ENCODE measurements around the gene PPP2R2C.

PPP2R2C gene

GRCh38 chr4:6375620-6376295, 96.7 kb downstream of the PPP2R2C start:
- DNase-seq: no peak

GRCh38 chr4:6374575-6374974, 97.8 kb downstream of the PPP2R2C start:
- DNase-seq: no peak

- DNase-seq: no peak
Observed at GRCh38 chr4:6373541-6374410, 98.6 kb downstream of the PPP2R2C start.

GRCh38 chr4:6372649-6373525, 99.5 kb downstream of the PPP2R2C start:
- DNase-seq: no peak

- no peak for DNase-seq
Observed at GRCh38 chr4:6371812-6372211, 100.6 kb downstream of the PPP2R2C start.

DNA sequence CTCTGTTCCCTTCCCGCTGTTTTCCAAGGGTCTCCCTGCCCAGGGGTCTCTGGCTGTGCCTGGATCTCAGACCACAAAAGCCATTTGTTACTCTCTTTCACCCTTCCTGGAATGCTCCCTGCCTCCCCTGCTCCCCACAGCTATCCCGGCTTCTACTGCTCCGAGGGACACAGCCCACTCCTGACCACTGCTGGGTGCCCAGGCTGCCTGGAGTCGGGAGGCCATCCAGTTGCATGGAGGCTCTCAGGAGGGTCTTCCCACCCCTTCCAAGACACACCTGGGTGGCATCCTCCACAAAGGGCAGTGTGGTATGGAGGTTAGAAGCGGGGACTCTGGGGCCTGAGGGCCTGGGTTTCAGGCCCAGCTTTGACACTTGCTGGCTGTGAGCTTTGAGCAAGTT, 101.1 kb downstream of the PPP2R2C start:
- no peak for DNase-seq

DNA sequence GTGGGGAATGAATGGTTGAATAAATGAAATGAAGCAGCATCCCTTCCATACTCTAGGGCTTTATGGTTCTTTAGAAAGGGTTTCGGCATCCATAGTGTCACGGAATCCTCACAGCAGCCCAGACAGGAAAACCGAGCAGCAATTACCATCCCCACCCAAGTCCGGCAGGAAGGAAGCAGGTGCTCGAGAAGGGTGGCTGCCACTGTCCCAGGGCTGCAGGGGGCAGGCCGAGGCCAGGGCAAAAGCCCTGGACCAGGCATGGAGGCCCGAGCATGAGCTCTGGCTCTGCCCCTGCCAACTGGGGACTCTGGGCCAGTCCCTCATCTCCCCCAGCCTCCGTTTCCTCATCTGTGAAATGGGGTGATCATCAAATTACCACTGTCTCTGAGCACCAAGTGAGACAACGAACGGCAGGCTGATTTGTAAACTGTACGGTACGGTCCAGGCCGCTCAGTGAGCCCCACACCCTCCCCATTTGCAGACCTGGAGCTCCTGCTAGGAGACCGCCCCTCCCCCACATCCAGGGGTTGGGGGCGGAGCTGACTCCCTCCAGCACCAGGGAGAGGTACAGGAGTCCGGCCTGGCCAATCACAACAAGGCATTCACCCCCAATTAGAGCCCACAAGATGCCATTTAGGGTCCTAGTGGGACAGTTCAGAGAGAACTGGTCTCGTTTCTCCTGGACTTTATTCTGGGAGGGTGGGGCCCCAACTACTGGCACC, 102.3 kb downstream of the PPP2R2C start:
- DNase-seq: no peak

GRCh38 chr4:6369511-6369910, 102.9 kb downstream of the PPP2R2C start:
- DNase-seq: no peak

DNA sequence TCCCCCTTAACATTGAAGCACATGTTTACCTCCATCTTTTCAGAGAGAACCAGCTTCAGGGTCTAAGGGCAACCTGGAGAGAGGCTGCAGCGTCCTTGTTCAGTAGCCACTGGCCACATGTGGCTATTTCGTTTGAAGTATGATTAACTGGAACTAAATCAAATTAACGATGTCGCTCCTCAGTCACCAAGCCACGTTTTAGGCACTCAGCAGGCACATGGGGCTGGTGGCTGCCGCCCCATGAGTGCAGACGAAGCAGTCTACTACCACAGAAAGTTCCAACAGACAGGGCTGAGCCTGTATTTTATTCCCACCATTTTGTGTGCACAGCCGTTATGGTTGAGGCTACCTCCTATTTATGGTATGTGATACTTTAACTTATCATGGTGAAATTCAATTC, 103.4 kb downstream of the PPP2R2C start:
- no peak for DNase-seq

- DNase-seq: no peak
Observed at GRCh38 chr4:6368601-6369000, 103.8 kb downstream of the PPP2R2C start.

DNA sequence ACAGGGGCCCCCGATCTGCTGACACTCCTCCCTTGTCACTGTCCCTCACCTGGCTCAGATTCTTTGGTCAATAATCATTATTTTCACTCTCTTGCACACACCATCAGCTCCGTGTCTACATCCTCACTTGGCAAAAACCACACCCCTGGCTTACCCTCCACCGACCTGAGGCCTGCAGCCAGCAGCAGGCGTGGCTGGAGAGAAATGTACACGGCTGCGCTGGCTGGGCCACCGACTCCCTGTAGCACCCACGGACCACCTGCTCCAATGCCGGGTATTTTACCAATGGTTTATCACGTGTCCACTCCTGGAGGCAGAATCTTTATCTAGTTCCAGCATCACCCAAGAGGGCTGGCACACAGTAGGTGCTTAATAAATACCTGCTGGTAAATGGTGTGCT, 104.3 kb downstream of the PPP2R2C start:
- no peak for DNase-seq

DNA sequence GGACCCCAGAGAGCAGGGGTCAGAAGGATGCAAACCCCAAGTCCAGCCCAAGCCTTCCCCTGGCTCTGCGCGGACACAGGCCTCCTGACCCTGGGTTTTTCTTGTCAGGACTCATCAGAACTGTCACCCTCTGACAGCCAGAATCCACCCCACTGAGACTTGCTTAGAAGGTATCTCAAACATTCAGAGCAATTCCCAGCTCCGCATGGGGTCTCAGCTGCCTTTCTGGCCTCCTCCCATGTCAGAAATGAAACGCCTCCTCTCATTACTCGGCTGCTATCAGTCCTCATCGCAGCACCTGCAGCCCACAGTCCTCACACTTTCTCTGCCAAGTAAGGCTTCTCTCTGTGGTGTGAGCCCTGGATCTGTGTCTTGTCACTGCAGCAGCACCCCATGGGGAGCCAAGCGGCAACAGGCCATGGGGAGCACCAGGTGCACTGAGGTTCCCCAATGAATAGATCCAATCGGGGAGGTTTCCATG, 105.0 kb downstream of the PPP2R2C start:
- DNase-seq: no peak

- DNase-seq: no peak
Observed at GRCh38 chr4:6366581-6366980, 105.8 kb downstream of the PPP2R2C start.

DNA sequence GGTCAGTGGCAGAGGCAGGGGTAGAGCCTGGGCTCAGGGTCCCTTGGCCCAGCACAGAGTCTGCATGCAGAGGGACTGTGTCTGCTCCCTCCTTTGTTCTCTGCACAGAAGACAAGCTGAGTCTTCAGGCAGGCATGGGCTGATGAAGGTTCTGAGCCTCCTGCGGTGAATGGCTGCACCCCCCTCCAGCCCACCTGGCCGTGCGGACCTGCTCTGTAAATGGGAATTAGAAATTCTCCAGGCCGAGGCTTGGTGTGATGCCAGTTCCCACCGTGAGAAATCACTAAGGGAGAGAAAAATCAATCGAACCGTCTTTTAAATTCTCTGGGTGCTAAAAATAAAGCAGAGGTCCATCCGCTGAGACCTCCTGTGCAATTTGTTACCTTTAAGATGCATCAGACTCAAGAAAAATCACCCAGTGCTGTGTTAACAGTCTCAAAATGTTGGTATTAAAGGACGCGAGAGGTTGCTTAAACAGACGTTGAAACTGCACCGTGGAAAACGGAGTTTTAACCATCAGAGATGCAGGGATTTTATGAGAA, 106.8 kb downstream of the PPP2R2C start:
- DNase-seq: no peak

DNA sequence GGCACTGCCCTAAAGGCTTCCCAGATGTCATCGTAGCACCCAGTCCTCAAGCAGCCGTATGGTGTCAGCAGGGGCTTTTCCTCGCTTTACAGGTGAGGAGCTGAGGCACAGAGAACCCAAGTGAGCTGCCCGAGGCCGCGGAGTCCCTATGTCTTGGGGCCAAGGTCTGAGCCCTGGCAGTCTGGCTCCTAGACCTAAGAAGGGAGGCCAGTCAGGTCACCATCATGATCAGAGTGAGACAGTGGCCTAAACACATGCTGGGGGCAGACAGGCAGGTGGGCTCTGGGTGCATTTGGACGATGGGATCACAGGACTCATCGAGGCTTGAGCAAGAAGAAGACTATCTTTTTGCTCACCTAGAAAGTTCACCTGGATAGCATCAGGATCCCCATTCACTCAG, 107.8 kb downstream of the PPP2R2C start:
- no peak for DNase-seq

DNA sequence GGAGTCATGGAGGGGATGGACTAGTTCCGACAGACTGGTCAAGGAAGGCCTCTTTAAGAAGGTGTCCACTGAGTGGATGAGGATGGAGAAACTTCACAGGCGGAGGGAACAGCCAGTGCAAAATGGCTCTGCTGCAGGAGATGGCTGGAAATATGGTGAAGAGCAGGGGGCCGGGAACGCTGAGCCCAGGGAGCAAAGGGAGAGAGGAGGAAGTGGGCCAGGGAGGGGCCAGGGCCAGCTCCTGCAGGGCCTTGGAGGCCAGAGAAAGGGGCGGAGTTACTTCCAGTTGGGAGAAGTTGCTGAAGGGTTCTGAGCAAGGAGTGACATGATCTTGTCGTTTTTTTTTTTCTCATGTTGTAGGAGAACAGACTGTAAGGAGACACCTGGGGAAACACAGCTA, 108.3 kb downstream of the PPP2R2C start:
- no peak for DNase-seq

- no peak for DNase-seq
Observed at GRCh38 chr4:6362896-6363295, 109.5 kb downstream of the PPP2R2C start.

DNA sequence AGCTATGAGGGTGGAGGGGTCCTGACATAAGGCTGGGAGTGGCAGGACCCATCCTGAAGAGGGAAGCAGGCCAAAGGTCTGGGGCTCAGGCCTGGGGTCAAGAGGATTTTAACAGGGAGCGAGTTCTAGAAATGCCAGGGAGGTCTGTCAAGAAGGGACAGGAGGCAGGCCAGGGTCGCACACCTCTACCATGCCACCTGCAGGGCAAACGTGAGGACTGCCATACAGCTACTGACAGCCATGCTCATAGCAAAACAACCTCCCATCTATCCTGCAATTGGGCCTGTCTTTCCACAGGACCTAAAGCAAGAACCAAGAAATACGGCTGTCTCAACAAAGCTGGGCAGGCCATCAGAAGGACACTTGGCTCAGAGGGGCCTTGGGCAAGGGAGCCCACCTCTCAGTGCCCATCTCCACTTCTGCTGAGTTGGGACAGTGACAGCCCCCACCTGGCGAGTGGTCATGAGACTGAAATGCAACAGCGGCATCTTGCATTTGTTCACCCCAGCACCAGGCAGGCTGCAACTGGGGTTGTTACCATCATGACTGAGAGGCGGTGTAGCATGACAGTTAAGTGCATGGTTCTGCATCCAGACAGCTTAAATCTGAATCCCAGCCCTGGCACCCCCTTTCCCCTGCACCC, 110.0 kb downstream of the PPP2R2C start:
- DNase-seq: no peak

DNA sequence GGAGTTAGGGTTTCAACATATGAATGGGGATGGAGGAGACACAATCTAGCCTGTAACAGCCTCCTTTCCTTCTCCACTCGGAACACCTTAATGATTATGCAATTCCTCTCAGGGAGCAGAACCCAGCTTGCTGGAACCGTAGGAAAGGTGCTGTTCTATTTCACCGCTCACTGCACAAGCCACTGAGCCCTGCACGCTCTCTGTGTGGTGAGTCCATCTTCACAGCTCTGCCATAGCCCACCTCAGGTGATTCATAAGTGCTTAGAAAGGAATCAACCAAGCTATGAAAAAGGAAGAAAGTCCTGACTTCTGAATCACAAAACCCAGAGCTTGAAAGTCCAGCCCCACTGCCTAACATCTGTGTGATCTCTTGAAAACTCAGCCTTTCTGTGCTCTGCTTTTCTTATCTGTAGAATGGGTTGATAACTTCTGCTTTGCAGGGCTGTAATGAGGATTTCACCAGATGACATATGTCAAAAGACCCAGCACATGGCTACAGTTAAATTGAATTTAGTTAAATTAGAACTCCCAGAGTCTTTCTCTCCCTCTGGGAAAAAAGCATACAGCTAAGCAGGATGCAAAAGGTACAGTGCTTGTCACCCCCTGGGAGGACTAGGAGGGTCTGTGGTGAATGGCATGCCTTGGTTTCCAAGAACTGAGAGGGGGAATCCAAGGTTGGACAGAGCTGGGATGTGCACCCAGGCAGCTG, 111.2 kb downstream of the PPP2R2C start:
- no peak for DNase-seq

DNA sequence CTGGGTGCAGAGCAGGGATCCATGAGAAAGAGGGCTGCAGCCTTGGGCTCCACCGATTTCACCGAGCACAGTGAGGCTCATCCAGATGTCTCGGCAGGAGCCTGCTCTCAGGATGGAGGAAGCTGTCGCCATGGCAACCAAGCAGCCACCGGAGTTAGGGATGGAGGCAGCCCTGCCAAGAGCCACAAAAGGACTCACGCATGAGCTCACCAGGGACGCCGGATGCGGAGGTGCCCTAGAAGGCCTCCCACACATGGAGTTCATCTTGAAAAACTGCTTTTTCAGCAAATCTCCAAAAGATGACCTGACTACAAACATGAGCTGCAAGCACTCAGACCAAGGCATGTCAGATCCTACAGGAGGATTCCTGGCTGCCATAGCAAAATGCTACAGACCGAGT, 112.0 kb downstream of the PPP2R2C start:
- DNase-seq: no peak
